SK-N-SH treated with all-trans-retinoic acid at 6 μM for 48 hours (cell line): Measurements from ENCODE around the gene LRP3.

ENCODE experiments used
- CSDC2 ChIP-seq: fragments of 250-450 bp; sonication (Bioruptor Pico); IDR thresholded peaks from 2 replicates; pipeline ENCODE4 v1.5.0; 2020; ENCODE audit warnings: mild to moderate bottlenecking, moderate library complexity
- ZFP30 ChIP-seq: fragments of 450-650 bp; formaldehyde crosslinking; IDR thresholded peaks from 2 replicates; pipeline ENCODE4 v1.5.0; 2022; ENCODE audit warnings: mild to moderate bottlenecking, moderate library complexity
- TF ChIP-seq, protein P1 (sequence below): fragments of 250-450 bp; sonication (Bioruptor Pico); IDR thresholded peaks from 2 replicates; pipeline ENCODE4 v1.8.0; 2021; ENCODE audit warnings: low read depth, mild to moderate bottlenecking, moderate library complexity, borderline replicate concordance
- TF ChIP-seq, protein P2 (sequence below): fragments of 250-450 bp; sonication (Bioruptor Pico); IDR thresholded peaks from 2 replicates; pipeline ENCODE4 v1.8.0; 2020; ENCODE audit warnings: mild to moderate bottlenecking, moderate library complexity, borderline replicate concordance
- TF ChIP-seq, protein P3 (sequence below): fragments of 250-450 bp; sonication (Bioruptor Pico); IDR thresholded peaks from 2 replicates; pipeline ENCODE4 v1.5.1; 2021; ENCODE audit warnings: mild to moderate bottlenecking, moderate library complexity

DNA sequence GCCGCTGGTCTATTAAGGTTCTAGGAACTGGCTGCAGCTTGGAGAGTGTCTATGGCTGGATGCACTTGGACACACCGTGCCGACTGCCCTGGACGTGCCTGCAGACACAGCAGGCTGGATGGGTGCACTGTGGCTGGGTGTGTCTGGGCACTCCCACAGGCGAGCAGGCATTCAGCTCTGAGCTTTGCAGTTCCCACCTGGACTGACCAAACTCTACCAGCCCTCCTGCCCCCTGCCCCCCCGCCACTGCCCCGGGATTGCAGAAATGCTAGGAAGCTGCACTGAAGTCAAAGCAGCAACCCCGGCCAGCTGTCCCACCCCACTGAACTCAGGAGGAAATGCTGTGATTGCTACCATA lies 7.0 kb upstream of the LRP3 start:
- no peak for TF ChIP-seq ZFP30 (CRISPR knock-in tag)
- TF ChIP-seq, protein P1, sequence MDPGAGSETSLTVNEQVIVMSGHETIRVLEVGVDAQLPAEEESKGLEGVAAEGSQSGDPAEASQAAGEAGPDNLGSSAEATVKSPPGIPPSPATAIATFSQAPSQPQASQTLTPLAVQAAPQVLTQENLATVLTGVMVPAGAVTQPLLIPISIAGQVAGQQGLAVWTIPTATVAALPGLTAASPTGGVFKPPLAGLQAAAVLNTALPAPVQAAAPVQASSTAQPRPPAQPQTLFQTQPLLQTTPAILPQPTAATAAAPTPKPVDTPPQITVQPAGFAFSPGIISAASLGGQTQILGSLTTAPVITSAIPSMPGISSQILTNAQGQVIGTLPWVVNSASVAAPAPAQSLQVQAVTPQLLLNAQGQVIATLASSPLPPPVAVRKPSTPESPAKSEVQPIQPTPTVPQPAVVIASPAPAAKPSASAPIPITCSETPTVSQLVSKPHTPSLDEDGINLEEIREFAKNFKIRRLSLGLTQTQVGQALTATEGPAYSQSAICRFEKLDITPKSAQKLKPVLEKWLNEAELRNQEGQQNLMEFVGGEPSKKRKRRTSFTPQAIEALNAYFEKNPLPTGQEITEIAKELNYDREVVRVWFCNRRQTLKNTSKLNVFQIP (CRISPR knock-in tag): no peak
- TF ChIP-seq CSDC2 (CRISPR knock-in tag): no peak
- TF ChIP-seq, protein P2, sequence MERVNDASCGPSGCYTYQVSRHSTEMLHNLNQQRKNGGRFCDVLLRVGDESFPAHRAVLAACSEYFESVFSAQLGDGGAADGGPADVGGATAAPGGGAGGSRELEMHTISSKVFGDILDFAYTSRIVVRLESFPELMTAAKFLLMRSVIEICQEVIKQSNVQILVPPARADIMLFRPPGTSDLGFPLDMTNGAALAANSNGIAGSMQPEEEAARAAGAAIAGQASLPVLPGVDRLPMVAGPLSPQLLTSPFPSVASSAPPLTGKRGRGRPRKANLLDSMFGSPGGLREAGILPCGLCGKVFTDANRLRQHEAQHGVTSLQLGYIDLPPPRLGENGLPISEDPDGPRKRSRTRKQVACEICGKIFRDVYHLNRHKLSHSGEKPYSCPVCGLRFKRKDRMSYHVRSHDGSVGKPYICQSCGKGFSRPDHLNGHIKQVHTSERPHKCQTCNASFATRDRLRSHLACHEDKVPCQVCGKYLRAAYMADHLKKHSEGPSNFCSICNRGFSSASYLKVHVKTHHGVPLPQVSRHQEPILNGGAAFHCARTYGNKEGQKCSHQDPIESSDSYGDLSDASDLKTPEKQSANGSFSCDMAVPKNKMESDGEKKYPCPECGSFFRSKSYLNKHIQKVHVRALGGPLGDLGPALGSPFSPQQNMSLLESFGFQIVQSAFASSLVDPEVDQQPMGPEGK (CRISPR knock-in tag): no peak
- TF ChIP-seq, protein P3, sequence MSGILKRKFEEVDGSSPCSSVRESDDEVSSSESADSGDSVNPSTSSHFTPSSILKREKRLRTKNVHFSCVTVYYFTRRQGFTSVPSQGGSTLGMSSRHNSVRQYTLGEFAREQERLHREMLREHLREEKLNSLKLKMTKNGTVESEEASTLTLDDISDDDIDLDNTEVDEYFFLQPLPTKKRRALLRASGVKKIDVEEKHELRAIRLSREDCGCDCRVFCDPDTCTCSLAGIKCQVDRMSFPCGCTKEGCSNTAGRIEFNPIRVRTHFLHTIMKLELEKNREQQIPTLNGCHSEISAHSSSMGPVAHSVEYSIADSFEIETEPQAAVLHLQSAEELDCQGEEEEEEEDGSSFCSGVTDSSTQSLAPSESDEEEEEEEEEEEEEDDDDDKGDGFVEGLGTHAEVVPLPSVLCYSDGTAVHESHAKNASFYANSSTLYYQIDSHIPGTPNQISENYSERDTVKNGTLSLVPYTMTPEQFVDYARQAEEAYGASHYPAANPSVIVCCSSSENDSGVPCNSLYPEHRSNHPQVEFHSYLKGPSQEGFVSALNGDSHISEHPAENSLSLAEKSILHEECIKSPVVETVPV (CRISPR knock-in tag): no peak
